CD4-positive, alpha-beta memory T cell (primary cell): ENCODE measurements around the gene NSD1. TPM values are rescaled to one million over a fixed set of nuclear protein-coding genes. Genes with fewer than 3 reads are reported as not detected.

Experiments used
- CTCF ChIA-PET: fragments of 350-600 bp; sonication (Branson Sonifier 250); formaldehyde crosslinking; loops from one replicate; lab custom pipeline; 2021; ENCODE audit warnings: inconsistent platforms; ENCODE audit not compliant: partially characterized antibody; lab: Charles Lee
- POLR2A ChIA-PET: fragments of 350-600 bp; sonication (Branson Sonifier 250); formaldehyde crosslinking; loops from one replicate; lab custom pipeline; 2021; ENCODE audit not compliant: partially characterized antibody; lab: Charles Lee
- DNase-seq, 5 donors: peaks; one replicate each; pipeline versions ENCODE4 v3.0.0 to v3.0.0-alpha.2; 2020 to 2022; ENCODE audit warnings: mixed read lengths in 1 of 5
- H3K27ac ChIP-seq: one replicate; pipeline ENCODE4 v1.7.0; 2013; ENCODE audit warnings: low read depth, low read length
- H3K27me3 ChIP-seq: 2 replicates; pipeline ENCODE4 v1.7.0; 2013; ENCODE audit warnings: mild to moderate bottlenecking, low read length, moderate library complexity; ENCODE audit not compliant: insufficient read depth
- H3K36me3 ChIP-seq: 2 replicates; pipeline ENCODE4 v1.7.0; 2013; ENCODE audit warnings: mild to moderate bottlenecking, low read length, moderate library complexity; ENCODE audit not compliant: insufficient read depth
- H3K4me1 ChIP-seq: 2 replicates; pipeline ENCODE4 v1.7.0; 2013; ENCODE audit warnings: mild to moderate bottlenecking, low read length, moderate library complexity; ENCODE audit not compliant: insufficient read depth
- H3K4me3 ChIP-seq, 2 donors: one replicate each; pipeline ENCODE4 v1.7.0; 2013; ENCODE audit warnings: low read length in 2 of 2, mild to moderate bottlenecking in 1 of 2
- H3K9me3 ChIP-seq, 2 donors: one replicate each; pipeline ENCODE4 v1.7.0; 2013; ENCODE audit warnings: low read length in 2 of 2, control low read depth in 1 of 2; ENCODE audit not compliant: control insufficient read depth in 1 of 2
- H3K27ac Mint-ChIP-seq, 7 donors: one replicate each; pipeline ENCODE4 v1.8.0; 2020 to 2021; ENCODE audit warnings: mixed read lengths in 7 of 7, mild to moderate bottlenecking in 6 of 7, inconsistent platforms in 3 of 7, moderate library complexity in 3 of 7
- H3K27me3 Mint-ChIP-seq, 2 donors: one replicate each; pipeline ENCODE4 v1.8.0; 2020 to 2021; ENCODE audit warnings: mixed read lengths in 2 of 2
- H3K36me3 Mint-ChIP-seq, 2 donors: one replicate each; pipeline ENCODE4 v1.8.0; 2020 to 2021; ENCODE audit warnings: mixed read lengths in 2 of 2, inconsistent platforms in 1 of 2, mild to moderate bottlenecking in 1 of 2
- H3K4me1 Mint-ChIP-seq, 4 donors: one replicate each; pipeline ENCODE4 v1.8.0; 2020 to 2021; ENCODE audit warnings: mixed read lengths in 4 of 4, mild to moderate bottlenecking in 1 of 4
- H3K4me3 Mint-ChIP-seq, 8 donors: one replicate each; pipeline ENCODE4 v1.8.0; 2020 to 2021; ENCODE audit warnings: mixed read lengths in 8 of 8, mild to moderate bottlenecking in 7 of 8, moderate library complexity in 6 of 8, inconsistent platforms in 3 of 8
- H3K9me3 Mint-ChIP-seq, 8 donors: one replicate each; pipeline ENCODE4 v1.8.0; 2020 to 2021; ENCODE audit warnings: mixed read lengths in 8 of 8, mild to moderate bottlenecking in 5 of 8, inconsistent platforms in 3 of 8, moderate library complexity in 1 of 8
- intact Hi-C: fragments of 100-400 bp; cut with micrococcal nuclease; formaldehyde crosslinking; loops from one replicate; pipeline ENCODE4 v1.15.1; 2023
- polyA plus RNA-seq, 2 donors: library from polyadenylated mRNA; unstranded; fragments of 300-500 nt; fragmentation: Illumina TruSeq; gene quantifications; one replicate each; pipeline ENCODE4 v1.2.3, GENCODE V29; 2021
- total RNA-seq, 2 experiments: library from RNA; stranded (reverse); gene quantifications; one replicate each; pipeline ENCODE4 v1.2.3, GENCODE V29; 2021

NSD1 gene
- total and polyA plus RNA-seq, 4 experiments from 2014 or later = 14.3 to 122 (median 90.0) TPM

DNA sequence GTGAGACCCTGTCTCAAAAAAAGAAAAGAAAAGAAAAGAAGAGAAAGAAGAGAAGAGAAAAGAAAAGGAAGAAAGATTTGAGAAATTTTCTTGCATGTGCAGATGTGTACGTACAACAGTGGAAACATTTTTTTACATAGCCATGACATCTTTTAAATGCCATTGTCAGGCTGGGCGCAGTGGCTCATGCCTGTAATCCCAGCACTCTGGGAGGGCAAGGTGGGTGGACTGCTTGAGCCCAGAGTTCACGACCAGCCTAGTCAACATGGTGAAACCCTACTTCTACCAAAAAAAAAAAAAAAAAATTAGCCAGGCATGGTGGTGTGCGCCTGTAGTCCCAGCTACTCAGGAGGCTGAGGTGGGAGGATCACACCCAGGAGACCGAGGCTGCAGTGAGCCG lies 211.3 kb downstream of the NSD1 start:
- no peaks in the 10 kb centered on the region for H3K27me3 Mint-ChIP-seq
- no peak for DNase-seq
- intact Hi-C loops = no loop called here
- CTCF ChIA-PET = interaction anchor here (0.9 to 1.6 kb wide), 2 partner anchors 17 to 35 kb away, joined by 3 to 5 read pairs; no protein-coding TSS in a partner anchor
- H3K9me3 Mint-ChIP-seq = peaks cover 0 to 3% (median under 1%) of the 10 kb centered on the region in 8 donors
- H3K4me3 Mint-ChIP-seq = no peak overlapping the region
- Histone ChIP-seq H3K4me1 (peaks cover 32% of the 10 kb centered on the region), H3K4me3 (no peak overlapping the region), H3K9me3 (no peaks in the 10 kb centered on the region), H3K27ac (no peak overlapping the region), H3K36me3 (peaks cover 29% of the 10 kb centered on the region), H3K27me3 (no peaks in the 10 kb centered on the region)
- POLR2A ChIA-PET = no interaction called here
- H3K4me1 Mint-ChIP-seq = peaks cover 30 to 44% (median 37%) of the 10 kb centered on the region in 4 donors
- peaks cover 23 to 54% of the 10 kb centered on the region in 2 donors for H3K36me3 Mint-ChIP-seq
- H3K27ac Mint-ChIP-seq = no peak overlapping the region

DNA sequence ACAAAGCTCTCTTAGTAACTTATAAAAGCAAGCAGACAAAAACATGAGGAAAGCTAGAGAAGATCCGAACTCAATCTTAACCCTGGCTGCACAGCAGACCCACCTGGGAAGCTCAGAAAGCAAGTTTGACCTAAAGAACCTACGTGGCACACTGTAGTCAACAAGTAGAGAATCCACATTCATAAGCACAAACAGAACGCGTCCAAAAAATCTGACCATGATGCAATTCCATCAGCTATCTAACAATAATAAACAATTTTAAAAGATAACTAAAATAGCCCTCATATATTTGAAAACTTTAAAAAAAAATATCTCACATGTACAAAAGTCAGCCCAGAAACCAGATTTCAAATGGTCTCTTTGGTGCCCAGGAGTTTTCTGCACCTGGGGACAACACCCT lies 213.2 kb downstream of the NSD1 start:
- no peak overlapping the region for H3K4me3 ChIP-seq
- peaks cover 23% of the 10 kb centered on the region for H3K36me3 ChIP-seq
- peak overlapping the region in 3 of 8 donors; percentile 15 to 29 (median 24) for H3K4me3 Mint-ChIP-seq
- ChIA-PET CTCF (interaction anchor here (0.7 to 2.2 kb wide), 6 partner anchors 22 to 109 kb away, joined by 3 to 13 read pairs (median 4); no protein-coding TSS in a partner anchor), POLR2A (interaction anchor here (1.1 to 1.5 kb wide), 4 partner anchors 14 to 101 kb away, joined by 3 to 4 read pairs (median 3); no protein-coding TSS in a partner anchor)
- peak overlapping the region in 3 of 7 donors; percentile 13 to 26 (median 24) for H3K27ac Mint-ChIP-seq
- DNase-seq = no peak
- intact Hi-C loops = no loop called here
- peaks cover 15 to 57% of the 10 kb centered on the region in 2 donors for H3K36me3 Mint-ChIP-seq
- no peaks in the 10 kb centered on the region for H3K9me3 ChIP-seq
- H3K9me3 Mint-ChIP-seq = peaks cover 0 to 3% (median 0%) of the 10 kb centered on the region in 8 donors
- no peaks in the 10 kb centered on the region for H3K27me3 ChIP-seq
- H3K4me1 Mint-ChIP-seq = peaks cover 35 to 56% (median 46%) of the 10 kb centered on the region in 4 donors
- peaks cover 45% of the 10 kb centered on the region for H3K4me1 ChIP-seq
- no peak overlapping the region for H3K27ac ChIP-seq
- H3K27me3 Mint-ChIP-seq = no peaks in the 10 kb centered on the region

- ChIA-PET POLR2A (no interaction called here), CTCF (interaction anchor here (1.4 kb wide), 1 partner anchor 38 kb away, joined by 4 read pairs; no protein-coding TSS in a partner anchor)
- H3K4me1 ChIP-seq = peaks cover 49% of the 10 kb centered on the region
- H3K27ac ChIP-seq = no peak overlapping the region
- no peaks in the 10 kb centered on the region for H3K9me3 ChIP-seq
- no peak for DNase-seq
- H3K27ac Mint-ChIP-seq = peak overlapping the region in 3 of 7 donors; percentile 24 to 55 (median 41)
- H3K4me3 Mint-ChIP-seq = peak overlapping the region in 1 of 8 donors; percentile 24
- peaks cover 14 to 56% of the 10 kb centered on the region in 2 donors for H3K36me3 Mint-ChIP-seq
- H3K27me3 Mint-ChIP-seq = no peaks in the 10 kb centered on the region
- H3K4me1 Mint-ChIP-seq = peaks cover 34 to 60% (median 49%) of the 10 kb centered on the region in 4 donors
- H3K36me3 ChIP-seq = peaks cover 22% of the 10 kb centered on the region
- no peaks in the 10 kb centered on the region for H3K27me3 ChIP-seq
- peaks cover 0 to 3% (median 0%) of the 10 kb centered on the region in 8 donors for H3K9me3 Mint-ChIP-seq
- no peak overlapping the region for H3K4me3 ChIP-seq
- intact Hi-C loops = no loop called here
These were observed 214.1 kb downstream of the NSD1 start for GRCh38 chr5:177347699-177348098.

- Histone ChIP-seq H3K27ac (no peak overlapping the region), H3K27me3 (no peaks in the 10 kb centered on the region), H3K4me3 (no peak overlapping the region), H3K36me3 (peaks cover 18% of the 10 kb centered on the region), H3K4me1 (peaks cover 49% of the 10 kb centered on the region), H3K9me3 (no peaks in the 10 kb centered on the region)
- Mint-ChIP-seq H3K27ac (peak overlapping the region in 2 of 7 donors; percentile 75 to 97), H3K27me3 (no peaks in the 10 kb centered on the region), H3K9me3 (no peaks in the 10 kb centered on the region), H3K36me3 (peaks cover 9 to 49% of the 10 kb centered on the region in 2 donors), H3K4me3 (peak overlapping the region in 7 of 8 donors; percentile 39 to 100 (median 97)), H3K4me1 (peaks cover 33 to 63% (median 50%) of the 10 kb centered on the region in 4 donors)
- ChIA-PET POLR2A (interaction anchor here (1.0 to 3.6 kb wide), 3 partner anchors 9 to 22 kb away, joined by 3 to 52 read pairs (median 3); partner anchors contain the start of gene RGS14), CTCF (interaction anchor here (1.4 to 2.2 kb wide), 2 partner anchors 32 to 39 kb away, joined by 4 to 8 read pairs; no protein-coding TSS in a partner anchor)
- no peak for DNase-seq
- intact Hi-C loops = no loop called here
These were observed 215.7 kb downstream of the NSD1 start for GRCh38 chr5:177349362-177349647.

GRCh38 chr5:177349762-177350161 lies 216.2 kb downstream of the NSD1 start:
- Histone ChIP-seq H3K4me3 (peak overlapping the region in 1 of 2 donors; percentile 91), H3K36me3 (peaks cover 18% of the 10 kb centered on the region), H3K27me3 (no peaks in the 10 kb centered on the region), H3K27ac (no peak overlapping the region), H3K9me3 (no peaks in the 10 kb centered on the region), H3K4me1 (peaks cover 49% of the 10 kb centered on the region)
- DNase-seq = no peak
- Mint-ChIP-seq H3K4me3 (peak overlapping the region; percentile 72 to 100 (median 90)), H3K36me3 (peaks cover 9 to 47% of the 10 kb centered on the region in 2 donors), H3K9me3 (no peaks in the 10 kb centered on the region), H3K4me1 (peaks cover 35 to 67% (median 54%) of the 10 kb centered on the region in 4 donors), H3K27ac (peak overlapping the region; percentile 60 to 97 (median 81)), H3K27me3 (no peaks in the 10 kb centered on the region)
- ChIA-PET POLR2A (interaction anchor here (1.1 to 3.6 kb wide), 5 partner anchors 11 to 53 kb away, joined by 5 to 52 read pairs (median 32); no protein-coding TSS in a partner anchor), CTCF (interaction anchor here (2.2 kb wide), 1 partner anchor 32 kb away, joined by 8 read pairs; no protein-coding TSS in a partner anchor)
- intact Hi-C loops = loop anchor here (2.0 kb wide), 2 partner anchors 37 to 243 kb away; partner anchors contain the start of gene TMED9

Other genes starting within 250 kb of the NSD1 start
- gene HK3, start 234.4 kb upstream of the NSD1 start, total RNA-seq = 1 to 10 TPM; 1.5 to 3.1 TPM
- gene HK3, start 234.4 kb upstream of the NSD1 start, polyA plus RNA-seq = not detected
- 10 to 100 TPM; 57.1 to 61.7 TPM for gene UIMC1, start 127.0 kb upstream of the NSD1 start, total RNA-seq
- gene UIMC1, start 127.0 kb upstream of the NSD1 start, polyA plus RNA-seq = 10 to 100 TPM; 16.7 to 25.3 TPM
- 10 to 100 TPM; 24.0 to 29.1 TPM for gene ZNF346, start 111.1 kb upstream of the NSD1 start, total RNA-seq
- gene ZNF346, start 111.1 kb upstream of the NSD1 start, polyA plus RNA-seq = 10 to 100 TPM in 1 of 2 donors, 1 to 10 TPM in 1; 7.3 to 18.9 TPM
- gene FGFR4, start 46.9 kb upstream of the NSD1 start, total RNA-seq = 1 to 10 TPM; 2.2 to 3.0 TPM
- gene FGFR4, start 46.9 kb upstream of the NSD1 start, polyA plus RNA-seq = not detected
- gene RAB24, start 169.9 kb downstream of the NSD1 start, total RNA-seq = 10 to 100 TPM; 19.8 to 20.5 TPM
- 10 to 100 TPM; 13.3 to 16.0 TPM for gene RAB24, start 169.9 kb downstream of the NSD1 start, polyA plus RNA-seq
- 10 to 100 TPM; 70.9 to 72.1 TPM for gene PRELID1, start 170.0 kb downstream of the NSD1 start, total RNA-seq
- gene PRELID1, start 170.0 kb downstream of the NSD1 start, polyA plus RNA-seq = 100 to 1,000 TPM; 209 to 229 TPM
- gene MXD3, start 178.1 kb downstream of the NSD1 start, total RNA-seq = 10 to 100 TPM; 17.3 TPM
- gene MXD3, start 178.1 kb downstream of the NSD1 start, polyA plus RNA-seq = 1 to 10 TPM in 1 of 2 donors, under 1 TPM in 1; 0.28 to 1.2 TPM
- gene LMAN2, start 217.9 kb downstream of the NSD1 start, total RNA-seq = 100 to 1,000 TPM; 114 to 123 TPM
- gene LMAN2, start 217.9 kb downstream of the NSD1 start, polyA plus RNA-seq = 100 to 1,000 TPM; 223 to 322 TPM
- 100 to 1,000 TPM; 167 to 168 TPM for gene RGS14, start 224.2 kb downstream of the NSD1 start, total RNA-seq
- gene RGS14, start 224.2 kb downstream of the NSD1 start, polyA plus RNA-seq = 10 to 100 TPM; 62.3 to 96.7 TPM